ENCODE measurements around the gene MACROD2.

Gene MACROD2

DNA sequence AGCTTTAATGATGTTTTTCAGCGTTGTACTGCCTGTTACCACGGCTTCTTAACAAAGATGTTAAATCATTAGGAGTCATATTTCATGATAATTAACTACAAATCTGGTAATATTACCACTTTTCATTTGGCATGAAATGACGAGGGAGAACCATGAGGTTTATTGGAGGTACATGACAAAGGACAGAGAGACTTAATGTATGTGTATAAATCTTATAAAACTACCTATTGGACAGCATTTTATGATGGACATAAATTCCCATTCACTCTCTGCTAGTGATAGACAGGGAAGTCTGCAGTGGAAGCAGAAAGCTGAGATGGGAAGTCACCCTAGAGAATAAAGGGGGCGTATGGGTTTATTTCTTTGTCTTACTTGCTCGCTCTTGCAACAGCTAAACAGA is 1292.0 kb downstream of the MACROD2 start:
- in situ Hi-C loops (cut with MboI; ENCODE audit: low sequenced_read_pairs) = no loop called here

DNA sequence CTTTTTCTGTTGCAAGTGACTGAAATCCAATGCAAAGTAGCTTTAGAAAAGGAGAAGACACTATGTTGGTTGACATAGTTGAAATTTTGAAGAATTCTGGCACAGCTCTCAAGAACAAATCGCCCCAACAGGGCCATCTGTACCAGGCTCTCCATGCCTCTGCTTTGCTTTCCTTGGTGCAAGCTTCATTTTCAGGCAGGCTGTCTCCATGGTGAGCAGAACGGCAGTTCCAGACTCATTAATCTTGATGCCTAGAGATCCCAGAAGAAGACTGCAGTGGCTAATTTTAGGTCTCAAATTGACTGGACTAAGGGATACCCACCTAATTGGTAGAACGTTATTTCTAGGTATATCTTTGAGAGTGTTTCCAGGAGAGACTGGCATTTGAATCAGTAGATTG is 1292.8 kb downstream of the MACROD2 start:
- in situ Hi-C loops (cut with MboI; ENCODE audit: low sequenced_read_pairs) = no loop called here

DNA sequence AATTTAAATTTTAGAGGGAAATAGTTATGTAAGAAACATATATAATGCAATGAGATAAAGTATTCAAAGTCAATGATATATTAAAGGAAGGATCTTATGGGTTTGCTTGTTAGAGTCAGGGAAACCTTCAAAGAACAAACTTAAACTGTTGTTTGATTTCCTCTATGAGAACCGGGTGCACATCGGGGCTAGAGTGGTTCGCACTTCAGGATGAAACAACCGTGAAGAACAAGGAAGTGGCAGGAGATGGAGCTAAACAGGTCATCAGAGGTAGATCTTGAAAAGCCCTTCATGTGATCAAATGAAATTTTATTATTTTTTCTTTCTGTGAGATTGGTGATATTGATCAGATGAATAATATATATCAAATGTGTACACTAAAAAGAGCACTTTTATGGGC is 1294.0 kb downstream of the MACROD2 start:
- in situ Hi-C loops (cut with MboI; ENCODE audit: low sequenced_read_pairs) = no loop called here

DNA sequence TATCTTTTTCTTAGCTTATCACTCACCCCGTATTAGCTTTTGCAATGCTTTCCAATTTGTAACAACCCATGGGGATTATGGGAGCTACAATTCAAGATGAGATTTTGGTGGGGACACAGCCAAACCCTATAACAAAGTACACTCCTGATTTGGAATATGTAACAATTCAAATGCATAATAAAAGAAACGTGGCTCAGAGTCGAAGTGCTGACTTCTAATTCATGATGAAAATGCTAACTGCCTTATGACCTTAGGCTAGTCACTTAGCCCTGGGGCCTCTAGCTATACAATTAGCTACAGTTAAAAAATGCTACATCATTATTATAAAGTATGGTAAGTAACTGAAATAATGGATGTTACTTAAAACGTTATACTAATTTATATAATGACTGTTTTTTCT is 1297.1 kb downstream of the MACROD2 start:
- in situ Hi-C loops (cut with MboI; ENCODE audit: low sequenced_read_pairs) = no loop called here

DNA sequence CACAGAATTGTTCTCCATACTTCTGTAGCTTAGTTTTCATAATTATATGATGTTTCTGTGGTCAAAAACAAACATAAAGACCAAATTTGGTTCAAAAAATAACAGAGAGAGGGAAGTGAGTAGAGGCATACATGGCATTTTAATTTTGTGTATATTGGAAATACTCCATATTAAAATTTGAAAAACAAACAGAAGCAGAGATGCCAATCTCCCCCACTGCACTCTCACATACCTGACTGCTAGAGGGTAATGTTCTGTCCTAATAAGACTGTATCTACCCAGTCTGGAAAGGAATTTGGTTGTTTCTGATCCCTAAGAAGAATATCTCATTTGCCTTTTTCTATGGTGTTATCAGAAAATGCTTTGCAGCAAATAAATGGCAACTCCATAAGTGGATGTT is 1301.1 kb downstream of the MACROD2 start:
- in situ Hi-C loops (cut with MboI; ENCODE audit: low sequenced_read_pairs) = no loop called here

DNA sequence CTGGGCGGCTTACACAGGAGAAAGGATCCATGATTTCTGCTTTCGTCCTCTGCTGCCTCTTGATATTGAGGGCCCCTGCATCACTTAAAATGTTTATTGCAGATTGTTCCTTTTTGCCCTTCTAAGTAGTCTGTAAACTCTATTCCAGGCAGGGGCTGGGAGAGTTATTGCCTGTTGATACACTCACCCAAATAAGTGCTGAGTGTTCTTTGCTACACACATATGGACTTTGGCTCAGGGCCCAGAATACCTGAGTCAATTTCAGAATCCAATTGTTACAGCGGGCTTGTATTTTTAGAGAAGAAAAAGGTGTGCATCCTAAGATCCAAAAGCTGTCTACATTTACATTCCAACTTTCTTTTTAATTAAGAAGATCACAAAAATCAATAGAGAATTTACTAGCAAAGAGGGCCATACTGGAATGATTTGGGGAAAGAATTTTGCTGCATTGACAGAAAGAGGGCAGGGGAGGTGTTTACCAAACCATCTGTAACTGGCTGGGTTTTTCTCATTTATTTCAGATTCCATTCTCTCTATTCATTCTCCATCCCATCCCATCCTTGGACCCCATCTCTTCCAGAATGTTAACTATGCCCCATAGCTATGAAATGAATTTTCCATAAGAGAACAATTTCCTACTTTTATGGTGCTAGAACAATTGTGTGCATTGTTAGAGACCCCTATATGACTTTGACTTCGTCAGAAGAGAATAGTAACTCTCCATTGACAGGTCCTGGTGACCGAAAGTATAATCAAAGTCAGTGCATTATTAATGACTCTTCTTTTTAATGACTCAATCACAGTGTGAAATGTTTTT is 1302.0 kb downstream of the MACROD2 start:
- in situ Hi-C loops (cut with MboI; ENCODE audit: low sequenced_read_pairs) = no loop called here

DNA sequence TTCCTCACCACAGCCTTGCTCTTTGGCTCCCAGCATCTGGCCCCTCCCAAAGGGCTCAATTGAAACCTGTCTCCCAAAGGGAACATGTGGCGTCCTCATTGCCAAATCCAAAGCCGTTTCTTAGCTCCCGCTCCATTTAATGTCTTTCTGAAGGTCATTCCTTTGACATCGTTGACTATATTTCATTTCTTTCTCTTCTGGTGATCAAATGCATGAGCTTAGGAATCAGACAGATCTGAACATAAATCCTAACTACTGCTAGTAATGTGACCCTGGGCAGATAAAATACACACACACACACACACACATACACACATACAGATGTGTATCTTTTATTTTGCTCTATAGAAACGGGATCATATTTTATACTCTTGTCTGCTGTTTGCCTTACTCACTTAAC is 1306.8 kb downstream of the MACROD2 start:
- in situ Hi-C loops (cut with MboI; ENCODE audit: low sequenced_read_pairs) = no loop called here

DNA sequence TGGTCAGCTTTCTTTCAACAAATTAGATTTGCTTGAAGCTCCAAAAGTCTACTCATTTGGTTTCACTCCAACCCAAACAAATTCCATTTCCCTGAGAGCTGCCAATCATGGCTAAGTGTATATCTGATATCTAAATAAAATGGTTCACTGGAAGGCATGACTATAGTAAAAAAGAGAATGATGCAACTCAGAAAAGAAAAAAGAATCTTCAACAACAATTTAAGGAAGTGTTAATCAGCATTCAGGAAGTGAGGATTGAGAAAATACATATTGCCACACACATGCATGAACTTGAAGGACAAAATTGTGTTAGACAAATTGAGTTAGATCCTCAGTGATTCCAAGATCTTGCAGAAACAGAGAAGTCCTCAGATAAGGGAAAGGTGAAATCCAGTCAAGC is 1315.0 kb downstream of the MACROD2 start:
- in situ Hi-C loops (cut with MboI; ENCODE audit: low sequenced_read_pairs) = no loop called here

DNA sequence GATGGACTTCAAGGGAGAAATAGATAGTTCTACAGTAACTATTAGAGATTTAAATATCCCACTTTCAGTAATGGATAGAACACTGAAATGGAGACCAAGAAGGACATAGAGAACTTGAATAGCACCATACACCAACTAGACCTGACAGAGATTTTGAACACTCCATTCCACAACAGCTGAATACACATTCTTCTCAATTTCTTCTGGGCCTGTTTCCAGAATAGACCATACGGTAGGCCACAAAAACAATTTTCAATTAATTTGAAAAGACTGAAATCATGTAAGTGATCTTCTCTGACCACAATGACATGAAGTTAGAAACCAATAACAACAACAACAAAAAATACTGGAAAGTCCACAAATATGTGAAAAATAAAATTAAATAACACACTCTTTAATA is 1321.2 kb downstream of the MACROD2 start:
- in situ Hi-C loops (cut with MboI; ENCODE audit: low sequenced_read_pairs) = no loop called here

DNA sequence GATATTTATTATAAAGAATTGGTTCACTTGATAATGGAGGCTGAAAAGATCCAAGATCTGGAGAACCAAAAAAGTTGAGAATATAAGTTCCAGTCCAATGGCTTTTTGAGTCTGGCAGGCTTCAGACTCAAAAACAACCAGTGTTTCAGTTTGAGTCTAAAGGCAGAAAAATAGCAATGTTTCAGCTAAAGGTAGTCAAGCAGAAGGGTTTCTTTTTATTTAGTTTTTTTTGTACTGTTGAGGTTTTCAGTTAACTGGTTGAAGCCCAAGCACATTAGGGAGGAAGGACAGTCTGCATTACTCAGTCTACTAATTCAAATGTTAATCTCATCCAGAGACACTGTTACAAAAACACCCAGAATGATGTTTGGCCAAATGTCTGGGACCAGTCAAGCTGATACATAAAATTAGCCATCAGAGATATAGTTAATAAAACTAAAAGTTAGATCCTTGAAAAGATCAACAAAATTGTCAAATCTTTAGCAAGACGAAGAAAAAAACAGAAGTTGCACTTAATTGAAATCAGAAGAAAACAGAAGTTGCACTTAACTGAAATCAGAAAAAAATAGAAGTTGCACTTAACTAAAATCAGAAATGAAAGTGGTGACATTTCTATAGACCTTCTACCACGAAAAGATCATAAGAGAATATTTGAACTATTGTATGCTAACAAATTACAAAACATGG is 1322.4 kb downstream of the MACROD2 start:
- in situ Hi-C loops (cut with MboI; ENCODE audit: low sequenced_read_pairs) = no loop called here

DNA sequence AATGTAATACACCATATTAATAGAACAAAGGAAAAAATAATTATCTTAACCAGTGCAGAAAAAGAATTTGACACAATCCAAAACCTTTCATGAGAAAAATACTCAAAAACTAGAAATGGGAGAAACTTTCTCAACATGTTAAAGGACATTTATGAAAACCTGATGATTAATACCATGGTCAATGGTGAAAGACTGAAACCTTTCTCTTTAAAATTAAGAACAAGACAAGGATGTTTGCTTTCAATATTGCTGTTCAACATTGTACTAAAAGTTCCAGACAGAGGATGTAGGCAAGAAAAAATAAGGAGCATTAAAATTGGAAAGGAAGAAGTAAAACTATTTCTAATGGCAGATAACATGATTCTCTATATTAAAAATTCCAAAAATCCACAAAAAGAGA is 1323.4 kb downstream of the MACROD2 start:
- in situ Hi-C loops (cut with MboI; ENCODE audit: low sequenced_read_pairs) = no loop called here

DNA sequence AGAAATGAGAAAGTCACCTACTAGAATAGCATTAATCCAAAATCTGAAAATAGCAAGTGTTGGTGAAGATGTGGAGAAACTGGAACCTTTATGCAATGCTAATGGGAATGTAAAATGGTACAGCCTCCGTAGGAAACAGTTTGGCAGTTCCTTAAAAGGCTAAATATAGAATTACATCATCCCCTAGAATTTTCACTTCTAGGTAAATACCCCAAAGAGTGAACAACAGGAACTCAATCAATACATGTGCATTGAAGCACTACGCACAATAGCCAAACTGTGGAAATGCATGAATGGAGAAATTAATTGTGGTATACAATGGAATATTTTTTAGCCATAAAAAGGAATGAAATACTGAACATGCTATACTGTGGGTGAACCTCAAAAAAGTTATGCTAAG is 1324.1 kb downstream of the MACROD2 start:
- in situ Hi-C loops (cut with MboI; ENCODE audit: low sequenced_read_pairs) = no loop called here

DNA sequence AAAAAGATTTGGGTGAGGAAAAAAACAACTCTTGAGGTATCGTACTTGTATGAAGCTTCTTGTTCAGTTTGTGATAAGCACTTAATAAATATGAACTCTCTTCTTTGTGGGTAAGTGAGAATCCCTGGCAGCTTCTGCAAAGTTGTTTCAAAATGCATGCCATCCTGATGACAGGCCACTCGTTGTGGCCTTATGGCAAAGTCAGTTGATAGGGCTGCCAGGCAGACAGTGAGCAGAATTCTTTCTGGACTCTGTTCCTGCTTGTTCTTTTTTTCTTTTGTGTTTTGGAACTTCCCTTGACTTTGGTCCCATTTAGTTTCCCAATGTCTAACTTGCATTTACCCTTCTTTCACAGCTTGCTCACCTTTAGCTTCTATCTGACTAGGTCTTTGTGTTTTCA is 1325.6 kb downstream of the MACROD2 start:
- in situ Hi-C loops (cut with MboI; ENCODE audit: low sequenced_read_pairs) = no loop called here

DNA sequence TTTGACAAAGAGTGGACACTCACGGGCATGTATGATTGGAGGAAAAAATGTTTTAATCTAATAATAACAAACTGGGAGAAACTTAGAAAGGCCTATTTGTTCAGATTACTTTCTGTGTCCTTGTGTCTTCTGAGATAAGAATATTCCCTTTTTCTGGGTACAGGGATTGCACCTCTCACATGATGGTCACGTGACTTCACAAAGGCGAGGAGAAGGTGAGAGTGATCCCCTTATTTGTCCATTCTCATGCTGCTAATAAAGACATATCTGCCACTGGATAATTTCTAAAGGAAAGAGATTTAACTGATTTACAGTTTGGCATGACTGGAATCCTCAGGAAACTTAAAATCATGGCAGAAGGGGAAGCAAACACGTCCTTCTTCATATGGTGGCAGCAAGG is 1331.8 kb downstream of the MACROD2 start:
- in situ Hi-C loops (cut with MboI; ENCODE audit: low sequenced_read_pairs) = no loop called here

DNA sequence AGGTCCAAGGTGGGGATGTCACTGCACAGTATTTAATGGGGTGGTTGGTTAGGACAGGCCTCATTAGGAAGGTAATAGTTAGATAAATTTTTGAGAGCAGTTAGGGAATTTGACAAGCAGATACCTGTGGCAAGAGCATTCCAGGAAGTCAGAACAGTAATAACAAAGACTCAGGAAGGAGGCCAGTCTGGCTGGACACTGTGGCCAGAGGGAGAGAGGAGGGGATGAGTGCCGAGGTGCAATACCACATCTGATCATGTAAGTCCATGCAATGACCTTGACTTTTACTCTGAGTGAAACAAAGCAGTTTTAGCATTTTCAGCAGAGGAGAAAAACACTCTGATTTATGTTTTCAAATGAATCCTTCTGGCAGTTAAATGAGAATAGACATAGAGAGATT is 1332.8 kb downstream of the MACROD2 start:
- in situ Hi-C loops (cut with MboI; ENCODE audit: low sequenced_read_pairs) = no loop called here

DNA sequence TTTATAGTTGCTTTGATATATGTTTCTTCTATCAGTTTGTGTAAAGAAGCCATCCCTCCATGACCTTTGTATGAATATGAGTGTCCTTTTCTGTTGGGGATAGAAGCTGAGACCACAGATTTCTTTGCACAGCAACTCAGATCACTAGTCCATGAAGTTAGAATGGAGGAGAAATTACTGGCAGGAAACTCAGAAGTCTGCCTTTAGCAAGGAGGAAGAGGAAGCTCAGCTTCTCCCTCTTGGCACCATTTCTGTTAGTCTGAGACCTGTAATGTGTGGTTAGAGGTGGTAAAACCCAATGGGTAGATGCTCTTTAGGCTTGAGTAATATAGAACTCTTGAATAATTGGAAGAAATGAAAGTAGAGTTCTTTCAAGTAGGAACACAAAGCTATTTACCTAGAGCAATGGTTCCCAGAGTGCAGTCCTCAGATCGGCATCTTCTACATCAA is 1337.4 kb downstream of the MACROD2 start:
- in situ Hi-C loops (cut with MboI; ENCODE audit: low sequenced_read_pairs) = no loop called here

DNA sequence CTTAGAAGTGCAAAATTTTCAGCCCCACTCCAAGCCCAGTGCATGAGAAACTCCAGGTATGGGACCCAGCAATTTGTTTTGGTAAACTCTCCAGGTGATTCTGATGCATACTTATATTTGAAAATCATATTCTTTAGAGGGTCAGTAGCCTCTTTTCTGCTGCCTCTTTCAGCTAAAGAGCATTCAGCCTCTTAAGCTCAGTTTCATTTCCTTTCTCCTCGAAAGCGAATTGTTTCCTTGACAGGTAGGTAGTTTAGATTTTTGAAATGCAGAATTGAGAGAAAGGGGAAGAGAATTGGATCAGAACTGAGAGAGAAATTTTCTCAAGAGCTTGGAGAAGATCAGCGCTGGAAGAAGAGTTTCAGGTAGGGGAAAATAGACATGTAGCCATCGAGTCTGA is 1337.9 kb downstream of the MACROD2 start:
- in situ Hi-C loops (cut with MboI; ENCODE audit: low sequenced_read_pairs) = no loop called here

DNA sequence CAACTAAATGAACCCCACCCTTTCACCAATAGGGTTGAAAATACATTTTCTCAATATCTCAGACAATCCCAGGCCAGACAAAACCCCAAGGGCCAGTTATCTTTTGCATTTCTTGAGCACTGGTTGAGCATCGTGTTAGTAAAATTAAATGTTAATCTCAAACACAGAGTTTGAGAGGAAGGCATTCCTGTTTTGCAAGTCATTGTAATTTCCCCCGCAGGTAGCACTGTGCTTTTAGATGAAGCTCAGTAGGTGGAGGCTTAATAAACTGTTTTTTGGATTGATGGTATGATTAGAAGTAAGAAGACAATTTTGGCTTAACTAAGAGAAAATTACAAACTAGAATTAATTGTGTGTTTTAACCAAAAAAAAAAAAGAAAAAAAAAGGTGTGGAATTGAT is 1340.7 kb downstream of the MACROD2 start:
- in situ Hi-C loops (cut with MboI; ENCODE audit: low sequenced_read_pairs) = no loop called here

DNA sequence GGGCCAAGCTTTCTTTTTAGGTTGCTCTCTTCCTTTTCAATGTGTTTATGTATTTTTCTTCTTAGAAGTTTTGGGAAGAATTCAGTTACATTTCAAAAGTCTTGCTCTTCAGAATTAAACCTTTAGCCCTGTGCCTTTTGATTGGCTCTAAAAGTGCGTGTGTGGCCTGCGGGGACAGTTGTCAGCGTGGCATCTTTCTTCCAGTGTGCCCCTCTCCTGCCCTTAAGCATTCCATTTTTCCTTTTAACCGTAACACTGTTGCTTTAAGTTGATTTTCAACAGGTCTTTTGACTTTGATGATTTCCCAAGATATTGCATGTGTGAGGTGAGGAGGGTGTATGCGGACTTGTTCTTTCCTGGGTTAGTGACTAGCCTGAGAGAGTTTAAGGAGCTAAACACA is 1341.2 kb downstream of the MACROD2 start:
- in situ Hi-C loops (cut with MboI; ENCODE audit: low sequenced_read_pairs) = no loop called here

DNA sequence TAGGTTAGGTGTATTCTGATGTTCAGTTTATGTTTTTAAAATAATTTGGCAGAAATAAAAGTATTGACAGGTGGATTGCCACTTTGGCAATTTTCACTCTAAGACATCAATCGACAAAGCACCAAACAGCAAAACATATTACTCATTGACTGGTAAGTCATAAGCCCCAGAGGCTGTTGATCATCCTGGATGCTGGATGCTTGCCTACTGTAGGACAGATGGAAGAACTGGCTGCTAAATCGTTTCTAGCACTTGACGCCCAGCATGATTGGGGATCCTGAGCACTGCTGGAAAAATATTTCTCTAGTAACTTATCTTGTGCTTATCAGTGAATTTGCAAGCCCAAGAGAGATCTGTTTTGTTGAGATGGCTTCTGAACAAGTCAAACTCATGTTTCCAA is 1343.9 kb downstream of the MACROD2 start:
- in situ Hi-C loops (cut with MboI; ENCODE audit: low sequenced_read_pairs) = no loop called here

DNA sequence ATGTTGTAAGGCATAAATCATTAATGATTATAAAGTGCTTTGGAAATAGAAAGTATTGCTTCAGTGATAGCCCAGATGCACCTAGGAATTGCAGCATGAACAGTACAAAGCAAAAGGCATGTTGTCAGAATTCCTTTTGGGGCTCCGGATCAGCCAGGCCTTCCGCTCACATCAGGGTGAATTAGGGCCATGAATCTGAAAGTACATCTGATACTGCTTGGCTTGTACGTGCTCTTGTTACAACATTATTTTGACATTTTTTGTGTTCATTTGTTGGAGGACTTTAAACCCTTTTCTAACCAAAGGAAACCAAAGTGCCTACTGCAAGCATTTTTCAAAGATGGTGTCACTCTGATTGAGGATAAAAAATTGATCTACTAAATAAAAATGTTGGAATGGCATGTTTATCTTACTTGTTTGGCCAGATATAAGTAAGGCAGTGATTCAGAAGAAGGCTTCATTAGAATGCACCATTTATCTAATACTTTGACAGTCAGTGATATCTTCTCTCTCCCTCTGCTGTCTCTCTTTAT is 1347.7 kb downstream of the MACROD2 start:
- in situ Hi-C loops (cut with MboI; ENCODE audit: low sequenced_read_pairs) = no loop called here

DNA sequence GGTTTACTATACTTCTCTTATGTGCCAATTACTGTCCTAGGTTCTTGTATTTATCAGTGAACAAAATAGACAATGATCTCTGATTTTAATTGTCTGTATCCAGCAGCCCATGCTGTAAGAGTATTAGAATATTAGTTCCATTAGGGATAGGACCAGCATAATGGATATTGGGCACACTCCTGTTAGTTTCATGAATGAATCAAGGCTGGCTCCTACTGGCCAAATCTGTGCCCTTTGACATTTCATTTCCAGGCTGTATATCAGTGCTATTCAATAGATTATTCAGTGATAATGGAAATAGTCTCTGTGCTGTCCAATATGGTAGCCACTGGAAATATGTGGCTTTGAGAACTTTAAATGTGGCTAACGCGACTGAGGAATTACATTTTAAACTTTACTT is 1350.0 kb downstream of the MACROD2 start:
- in situ Hi-C loops (cut with MboI; ENCODE audit: low sequenced_read_pairs) = no loop called here

Data from HL-60/S4 (cell line).